Brain microvascular endothelial cell (primary cell): ENCODE data around the gene ELOF1.
A peak's percentile ranks its signal among the peaks of the same experiment; 100 is the strongest.
"Not testable (repeated sequence)": the region's sequence is repeated elsewhere in the genome, so short reads cannot be mapped to it uniquely, and the experiment has no call there.

ENCODE experiments used
- DNase-seq: peaks from one replicate; pipeline ENCODE4 v3.0.0-alpha.2; 2020
- H3K27ac ChIP-seq: fragments of 250-450 bp; sonication (Bioruptor Pico); 2 replicates; pipeline ENCODE4 v1.5.1; 2020; ENCODE audit warnings: mild to moderate bottlenecking, moderate library complexity
- H3K27me3 ChIP-seq: fragments of 250-450 bp; sonication (Bioruptor Pico); replicated peaks from 2 replicates; pipeline ENCODE4 v1.5.1; 2020; ENCODE audit warnings: mild to moderate bottlenecking
- H3K36me3 ChIP-seq: fragments of 250-450 bp; sonication (Bioruptor Pico); replicated peaks from 2 replicates; pipeline ENCODE4 v1.5.1; 2020; ENCODE audit warnings: mild to moderate bottlenecking
- H3K4me3 ChIP-seq: 2 replicates; pipeline ENCODE4 v1.5.1; 2011; ENCODE audit warnings: low read depth, mild to moderate bottlenecking, control low read depth, low read length, moderate library complexity
- CTCF ChIP-seq: IDR thresholded peaks from 2 replicates; pipeline ENCODE4 v1.5.1; 2011; ENCODE audit warnings: low read depth, mild to moderate bottlenecking, moderate library complexity, low read length, control low read depth, inconsistent platforms; ENCODE audit errors: missing control alignments
- in situ Hi-C: cut with HindIII; loops from 2 replicates; pipeline ENCODE4 v1.10.0; 2017; ENCODE audit warnings: low sequenced_read_pairs, low pct_ligation_motif_present

Gene ELOF1

GRCh38 chr19:11558881-11559828 is at the start of gene ELOF1:
ELOF1 (minus strand) TSS chr19:11559230; CDS start chr19:11554347, 4,883 bp downstream.
- peak within 1 kb of the TSS; percentile 88 for H3K4me3 ChIP-seq
- peaks cover 9% of the 10 kb centered on the region for H3K36me3 ChIP-seq
- DNase-seq = peak; percentile 97
- TF ChIP-seq CTCF = peak; percentile 44
- no peaks in the 10 kb centered on the region for H3K27me3 ChIP-seq
- in situ Hi-C loops = no loop called here
- H3K27ac ChIP-seq = no peak within 1 kb of the TSS

- no peak overlapping the region for H3K27ac ChIP-seq
- H3K36me3 ChIP-seq = peaks cover 17% of the 10 kb centered on the region
- no peaks in the 10 kb centered on the region for H3K27me3 ChIP-seq
- no peak for DNase-seq
- TF ChIP-seq CTCF = no peak
- H3K4me3 ChIP-seq = no peak overlapping the region
- in situ Hi-C loops = no loop called here
Observed at GRCh38 chr19:11606484-11606883, 47.5 kb upstream of the ELOF1 start.

GRCh38 chr19:11599704-11600103 is 40.7 kb upstream of the ELOF1 start:
- H3K36me3 ChIP-seq, in situ Hi-C loops, DNase-seq, H3K27ac ChIP-seq, H3K27me3 ChIP-seq, H3K4me3 ChIP-seq: not testable (repeated sequence)

GRCh38 chr19:11598746-11599145 is 39.7 kb upstream of the ELOF1 start:
- no peak overlapping the region for H3K27ac ChIP-seq
- DNase-seq = no peak
- peaks cover 6% of the 10 kb centered on the region for H3K36me3 ChIP-seq
- in situ Hi-C loops = no loop called here
- H3K27me3 ChIP-seq = no peaks in the 10 kb centered on the region
- TF ChIP-seq CTCF = no peak
- no peak overlapping the region for H3K4me3 ChIP-seq

GRCh38 chr19:11598103-11598483 is 39.1 kb upstream of the ELOF1 start:
- peak overlapping the region; percentile 89 for H3K4me3 ChIP-seq
- DNase-seq = peak; percentile 2
- H3K27ac ChIP-seq = peak overlapping the region; percentile 98
- peaks cover 6% of the 10 kb centered on the region for H3K36me3 ChIP-seq
- no peaks in the 10 kb centered on the region for H3K27me3 ChIP-seq
- in situ Hi-C loops = no loop called here
- TF ChIP-seq CTCF = no peak

- Histone ChIP-seq H3K4me3 (peak within 1 kb of the TSS; percentile 89), H3K27me3 (no peaks in the 10 kb centered on the region), H3K36me3 (peaks cover 5% of the 10 kb centered on the region), H3K27ac (peak within 1 kb of the TSS; percentile 98)
- TF ChIP-seq CTCF = peak; percentile 38
- peak; percentile 99 for DNase-seq
- in situ Hi-C loops = no loop called here
Observed at GRCh38 chr19:11597202-11598102, 38.4 kb upstream of the ELOF1 start, which contains the start of gene ZNF627. ZNF627 (plus strand) TSS chr19:11597483; CDS start chr19:11597628, 145 bp downstream.
